ENCODE measurements around the gene S100G. TPM values are rescaled to one million over a fixed set of nuclear protein-coding genes. Genes with fewer than 3 reads are reported as not detected.
"Not testable (repeated sequence)": the region's sequence is repeated elsewhere in the genome, so short reads cannot be mapped to it uniquely, and the experiment has no call there.

Gene S100G, protein sequence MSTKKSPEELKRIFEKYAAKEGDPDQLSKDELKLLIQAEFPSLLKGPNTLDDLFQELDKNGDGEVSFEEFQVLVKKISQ
- not detected for polyA plus RNA-seq (ENCODE audit: insufficient read length)
- long read RNA-seq, donor 1, result 0 reads
- long read RNA-seq, donor 2, result 0 reads
- long read RNA-seq, donor 3, result 0 reads
- long read RNA-seq, donor 4, result 0 reads
- long read RNA-seq, donor 5, result 0 reads
- long read RNA-seq, donor 6, result 0 reads
- long read RNA-seq, donor 7, partial matches to known transcripts, result 7 of 7 reads
- long read RNA-seq, donor 7, other reads (novel, unspliced or antisense), result 0 of 7 reads
- long read RNA-seq, donor 8, result 0 reads

DNA sequence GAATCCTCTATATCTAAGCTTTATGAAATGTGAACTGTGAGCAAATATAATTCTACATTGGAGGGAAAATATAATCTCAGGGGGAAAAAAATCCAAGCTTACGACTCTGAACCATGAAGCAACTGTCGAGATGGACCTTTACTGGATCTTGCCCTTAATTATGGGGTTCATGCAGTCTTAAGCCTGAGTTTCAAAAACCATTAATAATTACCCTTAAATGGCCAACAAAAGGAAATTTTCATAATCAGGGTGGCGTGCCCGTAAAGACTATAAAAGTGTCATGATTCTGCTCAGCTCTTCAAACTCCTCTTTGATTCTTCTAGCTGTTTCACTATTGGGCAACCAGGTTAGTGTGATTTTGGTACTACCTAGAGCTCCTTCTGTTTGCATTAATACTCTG, at the start of gene S100G:
Gene S100G (plus strand): TSS at position 301 of the 400 bp plus-strand sequence. CDS start 849 bp downstream, outside the sequence.
- DNase-seq, result no peak

DNA sequence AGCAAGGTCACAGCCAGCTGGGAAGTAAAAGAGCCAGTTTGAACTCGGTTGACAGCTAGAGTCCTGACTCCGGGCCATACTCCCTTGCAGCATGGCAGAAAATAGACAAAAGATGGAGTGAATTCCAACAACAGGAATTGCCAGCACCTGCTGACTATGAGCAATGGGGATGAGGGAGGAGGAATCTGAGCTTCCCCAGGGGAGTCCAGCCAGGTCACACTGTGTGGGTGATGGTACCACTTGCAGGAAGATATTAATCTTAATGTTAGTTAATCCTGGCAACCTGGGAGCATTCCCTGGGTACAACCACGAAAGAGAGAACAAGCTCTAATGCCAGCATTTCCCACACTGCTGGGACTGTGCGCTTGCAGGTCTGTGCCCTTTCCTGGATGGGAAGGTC, 48.1 kb upstream of the S100G start:
- no peak for DNase-seq

DNA sequence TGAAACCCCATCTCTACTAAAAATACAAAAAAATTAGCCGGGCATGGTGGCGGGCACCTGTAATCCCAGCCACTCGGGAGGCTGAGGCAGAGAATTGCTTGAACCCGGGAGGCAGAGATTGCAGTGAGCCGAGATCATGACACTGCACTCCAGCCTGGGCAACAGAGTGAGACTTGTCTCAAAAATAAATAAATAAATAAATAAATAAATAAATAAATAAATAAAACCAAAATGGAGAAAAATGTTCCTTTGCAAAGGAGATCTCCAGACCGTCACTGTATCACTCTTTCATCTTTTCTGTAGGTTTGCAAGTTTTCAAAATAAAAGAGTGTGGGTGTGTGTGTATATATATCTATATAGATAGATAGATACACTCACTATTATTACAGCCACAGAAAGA, 46.7 kb upstream of the S100G start:
- not testable (repeated sequence) for DNase-seq

DNA sequence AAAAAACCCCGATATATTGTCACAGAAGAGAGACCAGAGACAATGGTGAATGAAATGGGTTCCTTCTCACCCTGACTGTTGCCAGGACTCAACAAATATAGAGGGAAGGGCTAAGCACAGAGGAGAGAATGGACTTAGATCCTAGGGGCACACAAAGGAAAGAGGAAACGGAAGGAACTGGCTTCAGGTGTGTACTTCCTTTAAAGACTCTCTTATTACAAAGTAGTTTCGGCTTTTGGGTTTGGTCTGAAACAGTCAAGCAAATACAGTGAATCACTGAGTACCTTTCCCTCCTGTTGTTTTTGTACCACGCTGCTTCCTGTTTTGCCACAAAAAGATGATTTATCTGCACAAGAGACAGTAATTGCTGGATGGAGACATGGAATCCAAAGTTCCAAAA, 46.1 kb upstream of the S100G start:
- DNase-seq, result no peak

DNA sequence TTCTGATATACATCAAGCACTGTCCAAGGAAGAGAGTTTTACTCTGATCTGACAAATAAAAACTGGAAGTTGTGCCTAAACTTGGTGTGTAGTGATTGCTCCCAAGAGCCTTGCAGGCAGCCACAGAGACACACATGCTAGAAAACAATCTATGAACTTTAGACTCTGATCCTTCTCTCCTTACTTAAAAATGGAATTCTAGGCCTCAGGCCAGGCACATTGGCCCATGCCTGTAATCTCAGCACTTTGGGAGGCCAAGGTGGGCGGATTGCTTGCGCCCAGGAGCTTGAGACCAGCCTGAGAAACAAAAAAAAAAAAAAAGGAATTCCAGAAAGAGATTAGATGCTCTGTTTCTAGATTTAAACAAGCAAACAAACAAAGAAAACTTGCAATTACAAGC, 45.6 kb upstream of the S100G start:
- no peak for DNase-seq

DNA sequence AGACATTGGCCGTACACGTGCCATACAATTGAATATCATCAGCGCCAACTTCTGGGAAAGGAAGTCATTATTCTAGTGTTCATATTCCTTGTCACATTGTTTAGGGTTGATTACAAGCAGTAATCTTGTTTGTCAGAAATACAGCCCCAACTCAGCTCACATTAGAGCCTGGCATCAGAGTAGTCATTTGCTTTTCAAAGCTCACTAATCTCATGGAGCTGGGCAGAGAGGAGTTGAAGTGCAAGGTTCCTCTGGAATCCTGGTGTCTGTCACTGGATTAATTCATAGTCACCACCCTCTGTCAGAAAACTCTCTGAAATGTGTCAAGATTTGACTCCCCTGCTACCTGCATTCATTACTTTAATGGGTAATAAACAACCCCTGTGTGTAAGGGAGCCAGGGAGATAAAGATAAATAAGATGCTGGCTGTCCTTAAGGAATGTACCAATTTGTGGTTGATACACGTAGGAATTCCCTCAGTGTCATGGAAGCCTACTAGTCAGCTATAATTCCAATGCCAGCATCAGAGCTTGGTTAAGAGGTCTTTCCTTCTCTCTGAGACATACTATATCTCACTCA, 43.7 kb upstream of the S100G start:
- DNase-seq, result no peak

DNA sequence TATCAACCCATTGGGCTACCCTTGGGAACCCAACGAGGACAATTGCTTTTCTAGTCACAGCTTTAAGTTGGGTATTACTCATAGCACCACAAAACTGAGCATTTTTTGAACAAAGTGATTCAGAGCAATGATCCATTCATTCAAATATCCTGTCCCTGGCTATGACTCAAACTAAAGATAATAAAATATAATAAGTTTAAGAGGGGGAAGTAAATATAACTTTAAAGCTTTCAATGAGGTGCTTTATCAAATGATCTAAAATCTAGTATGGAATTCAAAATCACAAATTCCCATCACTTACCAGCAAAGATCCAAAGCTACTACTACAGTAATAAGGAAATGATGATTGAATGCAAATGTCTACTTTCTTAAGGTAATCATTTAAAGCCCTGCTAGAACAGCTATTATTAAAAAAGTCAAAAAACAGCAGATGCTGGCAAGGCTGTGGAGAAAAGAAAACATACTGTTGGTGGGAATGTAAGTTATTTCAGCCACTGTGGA, 39.8 kb upstream of the S100G start:
- DNase-seq, result no peak

DNA sequence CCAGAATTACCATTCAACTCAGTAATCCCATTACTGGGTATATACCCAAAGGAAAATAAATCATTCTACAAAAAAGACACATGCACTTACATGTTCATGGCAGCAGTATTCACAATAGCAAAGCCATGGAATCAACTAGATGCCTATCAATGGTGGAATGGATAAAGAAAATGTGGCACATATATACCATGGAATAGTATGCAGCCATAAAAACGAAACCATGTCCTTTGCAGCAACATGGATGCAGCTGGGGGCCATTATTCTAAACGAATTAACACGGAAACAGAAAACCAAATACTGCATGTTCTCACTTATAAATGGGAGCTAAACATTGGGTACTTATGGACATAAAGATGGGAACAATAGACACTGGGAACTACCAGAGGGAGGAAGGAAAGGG, 39.3 kb upstream of the S100G start:
- DNase-seq, result not testable (repeated sequence)

DNA sequence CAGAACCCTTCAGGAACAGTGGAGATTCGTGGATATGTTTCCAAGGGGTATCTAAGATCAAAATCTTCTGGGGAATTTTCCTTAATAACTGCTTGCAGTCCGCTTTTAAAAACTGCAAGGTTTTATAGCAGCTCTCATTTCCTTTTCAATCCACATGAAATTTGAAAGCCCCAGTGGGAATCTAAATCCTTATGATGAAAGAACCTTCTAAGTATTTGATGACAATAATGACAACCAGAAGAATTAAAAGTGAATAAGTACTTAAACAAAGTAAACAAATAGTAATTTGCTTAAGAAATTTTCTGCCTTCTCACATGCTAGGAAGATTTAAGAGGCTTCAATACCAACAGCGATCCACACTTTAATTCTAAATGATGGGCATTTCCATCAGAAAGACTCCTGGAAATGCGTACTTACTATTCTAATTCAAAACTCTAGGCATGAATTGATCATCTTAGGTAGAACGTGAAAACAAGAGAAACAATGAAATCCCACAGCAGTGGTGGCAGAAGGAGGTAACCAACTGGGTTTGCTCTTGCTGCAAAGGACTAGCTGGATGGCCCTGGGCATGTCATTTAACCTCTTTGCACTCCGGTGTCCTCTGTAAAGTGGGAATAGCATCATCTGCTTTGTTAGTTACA, 37.6 kb upstream of the S100G start:
- DNase-seq, result no peak

DNA sequence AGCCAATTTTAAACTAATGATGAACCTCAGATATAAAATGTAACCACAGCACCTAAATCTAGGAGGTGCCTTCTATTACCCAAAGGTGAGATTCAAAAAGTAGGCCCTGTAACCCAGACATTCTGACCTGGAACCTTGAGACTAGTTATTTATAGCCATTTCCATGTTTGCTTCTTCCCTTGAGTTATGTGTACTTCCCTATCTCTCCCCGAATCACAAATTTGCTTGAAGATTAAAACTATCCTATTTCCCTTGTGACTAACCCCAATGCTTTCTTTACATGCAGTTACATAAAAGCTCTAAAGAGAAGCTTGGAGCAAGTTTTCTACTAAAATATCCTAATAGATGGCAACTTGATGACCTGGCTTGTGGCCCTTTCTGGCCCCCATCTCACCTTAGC, 32.6 kb upstream of the S100G start:
- DNase-seq, result no peak

DNA sequence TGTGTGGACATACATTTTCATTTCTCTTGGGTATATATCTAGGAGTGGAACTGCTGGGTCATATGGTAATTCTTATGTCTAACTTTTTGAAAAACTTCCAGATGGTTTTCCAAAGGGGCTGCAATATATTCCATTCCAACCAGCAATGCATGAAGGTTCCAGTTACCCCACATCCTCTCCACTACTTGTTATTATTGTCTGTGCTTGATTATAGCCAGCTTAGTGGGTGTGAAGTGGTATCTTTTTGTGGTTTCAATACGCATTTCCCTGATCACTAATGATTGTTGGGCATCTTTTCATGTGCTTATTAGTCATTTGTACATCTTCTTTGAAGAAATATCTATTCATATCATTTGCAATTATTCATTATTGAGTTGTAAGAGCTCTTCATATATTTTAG, 31.5 kb upstream of the S100G start:
- DNase-seq, result no peak

DNA sequence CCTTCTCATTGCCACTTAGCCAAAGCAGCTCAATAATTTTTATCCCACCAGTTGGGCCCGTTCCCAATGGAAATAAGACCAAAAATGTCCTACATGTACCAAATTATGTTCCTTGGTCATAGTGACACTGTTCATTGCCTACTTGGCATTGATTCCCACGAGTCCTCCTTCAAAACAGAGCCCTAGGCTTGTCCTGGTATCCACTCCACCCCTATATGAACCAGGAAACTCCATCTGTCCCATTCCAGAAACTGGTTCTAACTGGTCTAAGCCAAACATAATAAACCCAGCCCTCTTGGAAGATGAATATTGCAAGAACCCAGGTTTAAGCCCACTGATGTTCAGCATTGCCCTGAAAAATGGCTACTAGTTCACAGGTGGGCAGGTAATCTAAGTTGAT, 30.9 kb upstream of the S100G start:
- no peak for DNase-seq

DNA sequence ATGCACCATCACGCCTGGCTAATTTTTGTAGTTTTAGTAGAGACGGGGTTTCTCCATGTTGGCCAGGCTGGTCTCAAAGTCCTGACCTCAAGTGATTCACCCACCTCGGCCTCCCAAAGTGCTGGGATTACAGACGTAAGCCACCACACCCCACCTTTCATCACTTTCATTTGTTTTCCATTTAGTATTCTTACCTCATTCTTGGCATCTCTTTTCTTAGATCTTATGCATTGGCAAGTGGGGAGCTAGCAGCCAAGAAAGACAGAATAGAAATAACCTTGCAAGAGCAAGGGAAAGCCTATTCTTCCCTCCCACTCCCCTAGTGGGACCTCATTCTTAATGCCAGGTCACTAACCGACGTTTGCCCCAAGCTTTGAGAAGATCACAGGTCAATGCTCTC, 21.4 kb upstream of the S100G start:
- DNase-seq, result not testable (repeated sequence)

DNA sequence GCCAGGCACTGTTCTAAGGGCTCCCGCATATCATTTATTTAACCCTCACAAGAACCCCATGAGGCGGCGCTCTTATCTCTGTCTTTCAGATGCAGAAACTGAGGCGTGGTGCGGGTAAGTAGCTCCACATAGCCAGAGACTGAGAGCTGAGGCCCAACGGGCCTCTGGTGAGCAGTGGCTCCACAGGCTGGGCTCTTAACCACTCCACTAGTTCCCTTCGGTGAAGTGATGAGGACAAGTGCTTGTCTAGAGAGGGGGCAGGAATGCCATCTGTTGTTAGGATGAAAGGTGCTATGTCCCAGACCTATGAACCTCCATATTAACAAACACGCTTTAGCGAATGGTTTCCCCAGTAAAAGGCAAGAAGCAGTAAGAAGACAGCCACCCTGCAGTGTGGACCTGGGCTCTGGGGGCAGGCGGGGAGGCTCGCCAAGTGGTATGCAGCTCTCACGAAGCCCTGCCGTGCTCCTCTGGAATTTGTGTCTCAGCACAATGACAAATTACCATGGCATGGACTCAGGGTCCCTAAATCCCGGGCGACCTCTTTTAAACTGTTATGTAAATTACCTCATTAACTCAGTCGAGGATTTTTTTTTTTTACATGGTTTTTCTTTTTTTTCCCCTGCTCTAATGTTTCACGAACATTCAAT, 20.9 kb upstream of the S100G start:
- no peak for DNase-seq

DNA sequence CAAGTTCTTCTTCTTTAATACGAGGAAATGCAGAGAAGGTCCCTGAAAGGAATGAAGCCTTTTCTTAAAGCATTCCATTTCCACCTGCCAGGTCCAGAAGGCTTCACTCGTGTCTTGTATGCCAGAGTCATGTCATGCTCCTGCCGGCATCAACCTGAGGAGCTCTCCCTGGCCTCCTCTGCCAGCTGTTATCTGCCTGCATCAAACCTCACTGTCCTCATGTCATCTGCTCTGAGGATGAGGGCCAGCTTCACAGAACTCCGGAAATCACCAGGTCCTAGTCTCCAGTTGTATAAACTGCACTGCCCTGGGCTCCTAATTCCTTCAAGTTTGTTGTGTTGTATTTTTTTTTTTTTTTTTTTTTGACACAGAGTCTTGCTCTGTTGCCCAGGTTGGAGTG, 20.0 kb upstream of the S100G start:
- no peak for DNase-seq

DNA sequence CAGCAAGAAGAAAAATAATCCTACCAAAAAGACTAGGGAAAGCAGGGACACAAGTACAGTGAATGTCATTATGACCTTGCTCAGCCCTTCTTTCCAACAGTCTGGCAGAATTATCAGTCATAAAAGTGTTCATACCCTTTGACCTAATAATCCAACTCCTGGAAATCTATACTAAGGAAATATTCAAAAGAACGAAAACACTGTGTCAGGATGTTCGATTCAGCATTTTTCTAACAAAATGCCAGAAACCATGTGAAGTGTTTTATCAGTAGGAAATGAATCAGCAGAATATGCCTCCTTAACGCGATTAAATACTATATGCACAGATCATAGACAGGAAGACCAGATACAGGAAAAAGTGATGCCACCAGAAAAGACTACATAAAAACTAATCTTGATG, 16.2 kb upstream of the S100G start:
- no peak for DNase-seq

DNA sequence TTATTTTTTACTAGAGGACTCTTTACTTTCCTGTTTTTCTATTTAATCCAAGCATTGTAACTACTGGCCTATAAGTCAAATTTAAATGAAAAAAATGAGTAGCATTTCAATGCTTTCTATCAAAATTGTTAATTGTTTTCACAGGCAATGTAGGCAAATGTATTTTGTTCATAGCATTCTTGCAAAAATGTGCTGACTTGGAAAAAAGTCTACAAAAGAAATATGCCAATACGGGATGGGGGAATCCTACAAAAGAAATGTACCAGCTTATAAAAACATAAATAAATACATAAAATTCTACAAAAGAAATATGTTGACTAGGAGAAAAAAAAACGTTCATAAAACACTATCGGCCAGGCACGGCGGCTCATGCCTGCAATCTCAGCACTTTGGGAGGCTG, 14.9 kb upstream of the S100G start:
- no peak for DNase-seq

DNA sequence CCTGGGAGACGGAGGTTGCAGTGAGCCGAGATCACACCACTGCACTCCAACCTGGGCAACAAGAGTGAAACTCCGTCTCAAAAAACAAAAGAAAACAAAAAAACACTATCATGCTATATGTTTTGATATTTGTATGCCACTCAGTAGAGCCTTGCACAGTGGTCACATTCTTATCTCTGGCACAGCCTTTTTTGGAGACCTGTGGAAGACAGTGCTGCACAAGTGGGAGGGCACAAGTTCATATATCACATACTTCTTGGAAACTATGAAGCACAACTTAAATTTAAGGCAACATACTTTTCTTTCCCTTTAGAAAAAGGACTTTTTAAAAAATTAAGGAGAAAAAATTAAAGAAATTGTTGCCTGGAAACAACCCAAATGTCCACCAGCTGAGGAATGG, 14.4 kb upstream of the S100G start:
- DNase-seq, result no peak

DNA sequence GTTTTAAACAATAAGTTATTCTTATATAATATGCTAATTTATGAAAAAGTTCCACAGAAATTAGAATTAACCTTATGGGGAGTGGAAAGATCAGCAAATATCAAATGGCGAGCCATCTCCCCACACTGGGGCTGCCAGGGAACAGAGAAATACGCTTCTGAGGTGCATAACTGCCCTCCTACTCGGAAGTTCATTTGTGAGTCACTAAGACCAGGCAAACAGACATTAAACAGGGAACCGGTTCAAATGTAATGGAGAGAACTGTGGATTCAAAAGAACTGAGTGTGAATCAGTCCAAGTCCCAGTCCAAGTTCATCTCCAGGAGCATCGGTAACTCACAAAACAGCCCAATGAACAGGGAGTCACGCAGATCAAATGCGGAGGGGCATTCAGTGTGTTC, 11.4 kb upstream of the S100G start:
- no peak for DNase-seq

DNA sequence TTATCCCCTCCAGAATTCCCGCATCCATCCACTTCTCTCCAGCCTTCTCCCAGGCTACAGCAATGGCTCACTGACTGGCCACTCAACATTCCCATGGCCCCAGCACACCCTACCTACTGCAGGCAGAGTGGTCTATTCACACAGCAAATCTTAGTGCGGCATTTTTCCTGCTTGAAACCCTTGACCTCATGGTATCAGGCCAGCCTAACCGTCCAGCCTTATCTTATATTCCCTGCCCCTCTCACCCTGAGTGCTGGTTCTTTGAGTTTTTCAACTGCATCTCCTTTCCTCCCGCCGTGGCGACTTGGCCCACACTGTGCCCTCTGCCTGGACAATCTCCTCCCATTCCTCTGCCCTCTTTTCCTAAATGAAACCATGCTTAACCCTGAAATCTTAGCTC, 10.0 kb upstream of the S100G start:
- DNase-seq, result no peak

DNA sequence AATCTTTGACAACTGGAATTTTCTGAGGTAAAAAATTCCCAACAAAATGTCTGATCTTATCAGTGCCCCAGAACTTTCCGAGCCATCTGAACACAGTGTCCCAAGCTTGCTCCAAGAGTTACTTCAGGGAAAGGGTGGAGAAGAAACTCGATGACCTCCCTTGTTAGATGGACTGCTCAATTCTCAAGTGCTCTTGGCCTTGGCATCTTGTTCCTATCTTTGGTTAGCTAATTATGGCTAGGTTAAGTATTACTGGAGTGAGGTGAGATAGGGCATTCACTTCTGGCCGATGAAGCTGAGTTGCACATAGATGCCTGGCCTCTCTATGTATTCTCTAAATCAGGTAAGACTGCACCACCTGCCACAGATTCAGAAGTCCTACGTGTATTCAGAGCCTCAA, 9.1 kb upstream of the S100G start:
- no peak for DNase-seq

DNA sequence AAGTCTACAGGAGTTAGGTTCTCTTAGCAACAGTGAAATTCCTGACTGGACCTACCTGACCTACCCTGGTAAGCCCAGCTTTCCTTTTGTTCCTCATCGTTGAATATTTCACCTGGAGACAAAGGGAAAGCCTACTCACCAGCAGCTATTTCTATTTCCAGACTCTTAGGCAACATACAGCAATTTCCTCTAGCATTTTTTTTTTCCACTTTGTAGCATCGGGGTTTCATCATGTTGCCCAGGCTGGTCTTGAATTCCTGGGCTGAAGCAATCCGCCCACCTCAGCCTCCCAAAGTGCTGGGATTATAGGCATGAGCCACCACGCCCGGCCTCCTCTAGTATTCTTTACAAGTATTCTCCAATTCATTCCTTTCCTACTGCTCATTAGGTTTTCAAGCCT, 6.8 kb upstream of the S100G start:
- no peak for DNase-seq
